CD1c-positive myeloid dendritic cell (primary cell): Measurements from ENCODE around the gene PNCK.

ENCODE experiments used
- DNase-seq: peaks from one replicate; pipeline ENCODE4 v3.0.0-alpha.2; 2016; ENCODE audit errors: extremely low spot score

Gene PNCK

DNA sequence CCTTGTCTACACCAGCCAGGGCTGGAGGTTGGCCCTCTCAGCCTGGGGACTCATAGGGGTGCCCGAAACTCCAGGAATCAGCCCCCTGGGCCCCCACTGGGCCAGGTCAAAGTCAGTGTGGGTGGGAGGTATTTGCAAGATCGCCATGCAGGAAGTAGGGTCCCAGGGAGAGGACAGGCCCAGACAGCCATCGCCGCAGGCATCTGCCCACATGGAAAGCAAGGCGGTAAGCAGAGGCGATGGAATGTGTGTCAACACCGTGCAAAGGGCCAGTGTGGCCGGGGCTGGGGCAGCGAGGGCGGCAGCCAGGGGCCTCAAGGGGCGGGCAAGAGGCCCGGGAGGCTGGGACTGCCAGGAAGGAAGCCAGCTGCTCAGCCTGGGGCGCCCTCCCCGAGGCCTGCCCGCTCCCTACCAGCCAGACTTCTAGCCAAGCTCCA lies 45.9 kb downstream of the PNCK start:
- no peak for DNase-seq

DNA sequence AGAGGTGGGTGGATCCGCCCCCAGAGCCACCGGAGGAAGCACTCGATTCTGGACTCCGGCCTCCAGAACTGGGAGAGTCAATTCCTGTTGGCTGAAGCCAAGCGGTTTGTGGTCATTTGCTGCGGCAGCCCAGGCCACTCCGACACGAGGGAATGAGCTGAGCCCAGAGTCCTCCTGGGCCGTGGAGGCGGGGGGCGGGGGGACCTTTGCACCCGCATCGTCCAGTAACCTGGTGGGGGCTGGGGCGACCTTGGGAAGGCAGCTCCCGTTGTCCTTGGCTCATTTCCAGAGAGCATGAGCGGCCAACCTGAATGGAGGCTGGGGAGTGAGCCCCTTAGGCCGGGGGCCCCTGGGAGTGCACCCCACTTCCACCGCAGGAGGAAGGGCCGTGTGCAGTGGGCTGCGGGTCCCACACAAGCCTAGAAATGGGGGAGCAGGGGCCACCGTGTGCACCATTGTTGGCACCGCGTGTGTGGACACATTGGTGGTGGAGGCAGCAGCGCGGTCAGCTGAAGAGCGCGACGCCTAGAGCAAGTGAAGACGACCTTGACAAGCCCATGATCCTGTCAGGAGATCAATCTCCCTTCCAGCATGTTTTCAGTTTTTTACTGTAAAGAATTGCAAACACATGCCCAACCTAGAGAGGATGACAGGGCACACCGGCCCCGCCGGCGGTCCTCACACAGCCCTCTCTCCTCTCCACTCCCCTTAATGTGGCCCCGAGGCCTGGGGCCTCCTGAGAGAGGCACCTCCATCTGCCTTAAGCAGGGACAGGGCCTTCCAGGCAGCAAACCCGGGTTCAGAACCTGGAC lies 46.5 kb downstream of the PNCK start:
- DNase-seq: no peak

DNA sequence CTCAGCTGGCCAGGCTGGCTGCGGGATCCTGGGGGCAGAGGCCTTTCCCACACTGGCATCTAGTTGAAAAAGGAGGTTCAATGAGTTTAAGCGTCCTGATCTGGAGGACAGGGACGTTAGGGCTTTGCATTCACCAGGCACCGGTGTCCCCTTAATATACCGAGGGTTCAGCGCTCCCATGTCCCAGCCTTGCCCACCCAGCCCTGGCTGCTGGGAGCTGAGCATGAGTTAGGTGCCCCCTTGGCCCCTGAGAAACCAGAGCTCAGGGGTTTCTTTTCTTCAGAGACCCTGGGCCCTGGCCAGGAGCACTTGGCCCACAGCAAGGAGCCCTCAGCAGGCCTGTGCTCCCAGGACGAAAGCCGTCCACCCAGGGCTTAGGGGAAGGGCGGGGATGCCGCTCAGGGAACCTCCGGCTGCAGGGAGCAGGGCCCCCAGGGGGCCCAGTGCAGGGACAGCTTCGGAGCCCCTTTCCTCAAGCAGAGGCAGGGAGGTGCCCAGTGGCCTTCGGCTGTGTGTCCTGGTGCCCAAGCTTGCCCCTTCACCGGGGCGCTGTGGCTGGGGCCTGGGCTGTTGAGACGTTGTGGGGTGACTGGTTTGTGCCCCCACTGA lies 47.5 kb downstream of the PNCK start:
- no peak for DNase-seq

DNA sequence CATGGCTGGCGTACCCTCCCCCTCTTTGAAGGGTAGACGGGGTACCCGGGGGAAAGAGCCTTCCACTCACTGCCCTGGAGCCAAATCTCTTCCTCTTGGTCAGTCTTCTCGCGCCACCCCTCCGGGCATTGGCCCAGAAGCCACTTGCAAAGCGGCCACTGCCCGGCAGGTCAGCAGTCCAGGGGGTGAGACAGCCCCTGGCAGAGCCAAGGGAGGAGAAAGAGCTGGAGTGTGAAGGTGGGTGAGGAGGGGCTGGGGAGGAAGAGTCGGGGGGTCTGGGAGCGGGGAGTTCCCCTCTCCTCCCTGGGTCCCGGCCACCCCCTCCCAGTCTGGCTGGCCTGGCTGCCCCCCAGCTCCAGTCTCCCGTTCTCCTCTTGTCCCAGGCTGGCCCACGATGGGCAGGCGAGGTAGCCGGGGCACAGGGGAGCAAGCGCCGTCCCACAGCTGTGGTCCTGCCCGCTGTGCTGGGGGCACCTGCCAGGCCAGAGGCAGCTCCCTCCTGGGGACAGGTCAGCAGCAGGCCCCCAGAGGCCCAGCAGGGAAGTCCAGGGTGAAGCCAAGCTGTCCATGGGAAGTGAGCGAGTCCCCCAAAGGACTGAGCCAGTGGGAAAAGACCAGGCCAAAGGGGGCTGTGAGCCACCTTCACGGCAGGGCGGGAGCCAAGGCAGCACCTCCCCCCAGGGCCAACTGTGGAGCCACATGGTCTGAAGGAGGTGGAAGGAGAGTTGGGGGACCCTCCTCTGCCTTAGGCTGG lies 48.2 kb downstream of the PNCK start:
- DNase-seq: no peak

DNA sequence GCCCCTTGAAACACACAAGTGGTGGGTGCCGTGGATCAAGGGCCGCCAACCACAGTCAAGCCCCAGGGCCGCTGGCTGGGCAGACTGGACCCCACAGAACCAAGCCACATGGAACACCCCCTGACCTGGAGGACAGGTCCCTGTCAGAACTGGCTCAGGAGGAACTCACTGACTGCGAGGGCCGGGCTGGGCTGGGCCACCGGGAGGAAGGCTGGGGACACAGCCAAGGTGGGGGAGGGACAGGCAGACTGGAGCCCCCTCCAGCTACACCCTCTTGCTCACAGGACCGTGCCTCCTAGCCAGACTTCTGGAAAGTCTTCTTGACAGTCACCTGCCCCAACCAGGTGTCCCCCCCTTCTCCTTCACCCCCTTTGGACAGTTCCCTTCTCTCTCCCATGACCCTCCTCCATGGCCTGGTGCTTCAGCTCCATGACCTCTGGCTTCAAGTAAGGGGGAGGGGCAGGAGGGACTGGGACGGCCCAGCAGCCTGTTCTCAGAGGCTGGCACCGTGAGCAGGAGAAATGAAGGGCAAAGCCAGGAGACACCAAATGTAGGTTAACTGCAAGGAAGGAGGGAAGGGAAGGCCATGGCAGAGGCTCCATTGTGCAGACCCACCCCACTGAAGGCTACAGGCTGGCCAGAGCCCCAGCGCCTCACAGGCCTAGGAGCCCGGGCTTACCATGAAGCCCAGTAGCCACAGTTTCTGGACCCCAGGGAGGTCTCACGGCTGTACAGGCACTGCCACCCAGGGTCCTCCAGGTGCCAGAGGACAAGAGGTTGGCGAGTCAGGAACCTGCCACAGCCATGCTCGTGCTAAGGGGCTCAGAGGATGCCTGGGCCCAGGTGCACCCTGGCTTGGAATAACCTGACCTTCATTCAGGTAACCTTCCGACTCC lies 49.2 kb downstream of the PNCK start:
- DNase-seq: no peak

DNA sequence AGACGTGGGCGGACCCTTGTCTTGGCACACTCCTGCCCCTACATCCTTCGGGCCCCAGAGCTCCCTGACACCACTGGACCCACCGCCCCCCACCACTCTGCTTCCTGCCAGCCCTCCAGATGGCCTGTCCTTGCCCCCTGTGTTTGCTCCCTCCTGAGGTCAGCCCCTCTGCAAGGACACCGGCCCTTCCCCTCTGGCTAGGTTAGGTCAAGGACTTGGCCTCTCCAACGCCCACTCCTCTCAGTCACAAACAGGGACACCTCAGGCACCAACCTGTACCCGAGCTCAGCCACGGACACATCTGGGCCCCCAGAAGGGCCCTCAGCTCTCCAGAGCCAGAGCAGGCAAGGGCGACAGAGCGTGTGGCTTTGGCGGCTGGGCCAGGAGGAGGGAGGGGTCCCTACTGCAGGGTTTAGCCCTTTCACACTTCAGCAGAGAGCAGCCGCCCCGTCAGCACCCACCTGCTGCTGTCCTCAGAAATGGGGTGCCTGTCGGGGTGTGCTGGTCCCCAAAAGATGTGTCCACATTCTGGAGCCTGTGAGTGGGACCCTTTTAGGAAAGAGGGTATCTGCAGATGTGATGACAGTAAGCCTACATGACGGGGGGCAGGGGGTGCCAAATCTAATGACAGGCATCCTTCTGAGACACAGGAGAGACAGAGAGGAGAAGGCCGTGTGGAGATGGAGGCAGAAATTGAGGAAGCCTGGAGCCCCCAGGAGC lies 50.1 kb downstream of the PNCK start:
- DNase-seq: no peak

DNA sequence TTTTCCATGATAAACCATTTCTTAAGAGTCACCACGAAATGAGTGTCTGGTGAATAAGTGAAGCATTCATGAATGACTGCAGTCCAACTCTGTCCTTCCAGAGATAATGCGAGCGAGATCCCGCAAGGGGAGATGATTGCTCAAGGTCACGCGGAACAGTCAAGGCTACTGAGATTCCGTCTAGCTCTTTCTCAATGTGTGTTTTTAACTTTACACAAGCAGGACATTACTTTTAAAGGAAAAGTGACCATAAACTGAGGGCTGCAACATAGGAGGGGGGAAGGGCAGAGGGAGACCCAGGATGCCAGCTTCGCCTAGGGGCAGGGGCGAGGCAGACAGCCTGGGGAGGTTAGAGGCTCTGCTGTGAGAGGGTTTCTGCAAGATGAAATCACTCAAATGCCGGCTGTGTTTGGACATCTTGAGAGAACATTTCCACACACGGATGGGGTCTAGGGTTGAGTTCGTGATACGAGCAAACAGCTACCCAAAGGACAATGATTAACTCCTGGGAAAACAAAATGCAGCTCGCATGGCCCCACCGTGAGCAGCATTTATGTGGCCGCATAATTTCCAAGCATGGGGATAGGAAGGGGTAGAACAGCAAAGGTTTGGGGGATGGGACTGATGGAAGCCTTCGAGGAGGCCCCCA lies 50.8 kb downstream of the PNCK start:
- DNase-seq: no peak

DNA sequence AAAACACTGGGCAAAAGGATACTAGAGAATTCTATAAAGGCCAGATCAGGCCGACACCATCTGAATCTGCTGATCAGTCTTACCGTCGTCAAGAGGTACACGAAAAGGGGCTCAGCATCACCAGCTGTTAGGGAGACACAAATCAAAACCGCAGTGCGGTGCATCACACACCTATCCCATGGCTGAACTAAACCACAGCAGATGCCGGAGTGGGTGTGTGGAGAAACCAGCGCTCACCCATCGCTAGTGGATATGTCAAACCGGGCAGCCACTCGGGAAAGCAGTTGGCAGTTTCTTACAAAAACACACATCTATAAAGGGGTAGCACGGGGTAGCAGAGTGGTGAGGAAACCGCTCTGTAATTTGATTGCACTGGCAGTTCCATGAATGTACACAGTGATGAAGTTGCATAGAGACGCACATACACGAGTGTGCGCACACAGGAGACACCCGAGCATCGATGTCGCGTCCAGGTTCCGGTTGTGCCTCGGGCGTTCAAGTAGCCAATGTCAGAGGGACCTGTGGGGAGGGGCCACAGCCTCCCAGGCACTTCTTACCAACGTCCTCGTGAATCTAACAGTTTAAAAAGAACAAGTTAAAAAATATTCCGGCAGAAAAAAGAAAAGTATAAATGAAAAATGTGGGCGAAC lies 51.5 kb downstream of the PNCK start:
- no peak for DNase-seq

DNA sequence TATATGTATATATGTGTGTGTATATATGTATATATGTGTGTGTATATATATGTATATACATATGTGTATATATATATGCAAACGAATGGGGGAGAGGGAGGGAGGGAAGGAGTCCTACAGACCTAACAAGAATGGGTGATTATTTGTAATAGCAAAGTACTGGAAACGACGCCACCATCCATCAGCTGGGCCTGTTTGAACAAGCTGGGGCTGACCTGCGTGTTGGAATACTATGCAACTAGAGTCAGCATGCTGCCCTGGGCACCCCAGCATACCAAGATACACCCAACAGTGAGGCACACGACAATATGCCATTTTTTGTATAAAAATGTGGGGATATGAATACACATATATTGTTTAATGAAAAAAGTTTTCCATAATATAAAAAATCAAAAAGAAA lies 53.0 kb downstream of the PNCK start:
- no peak for DNase-seq
